GM19351 (cell line): Measurements from ENCODE around the gene SHC2.

Source experiments
- ATAC-seq: cut with Tn5 transposase; IDR thresholded peaks from one replicate; pipeline ENCODE4 v1.9.1; 2021; ENCODE audit warnings: mild to moderate bottlenecking, moderate library complexity; ENCODE audit not compliant: unreplicated experiment

Gene SHC2

GRCh38 chr19:374886-375235 is 86.0 kb downstream of the SHC2 start:
- ATAC-seq, result no peak

GRCh38 chr19:374183-374885 is 86.5 kb downstream of the SHC2 start:
- no peak for ATAC-seq

- ATAC-seq, result no peak
Observed at GRCh38 chr19:373391-374182, 87.2 kb downstream of the SHC2 start.

GRCh38 chr19:372306-372890 is 88.4 kb downstream of the SHC2 start:
- no peak for ATAC-seq

GRCh38 chr19:371501-372168 is 89.2 kb downstream of the SHC2 start:
- ATAC-seq, result no peak

GRCh38 chr19:370641-371330 is 90.0 kb downstream of the SHC2 start:
- ATAC-seq, result no peak

GRCh38 chr19:369876-370275 is 91.0 kb downstream of the SHC2 start:
- no peak for ATAC-seq

- no peak for ATAC-seq
Observed at GRCh38 chr19:369256-369655, 91.6 kb downstream of the SHC2 start.

GRCh38 chr19:368630-369024 is 92.2 kb downstream of the SHC2 start:
- no peak for ATAC-seq

GRCh38 chr19:367963-368629 is 92.7 kb downstream of the SHC2 start:
- ATAC-seq, result no peak

- ATAC-seq, result no peak
Observed at GRCh38 chr19:367561-367960, 93.3 kb downstream of the SHC2 start.

- ATAC-seq, result no peak
Observed at GRCh38 chr19:366951-367350, 93.9 kb downstream of the SHC2 start.
